LHCN-M2 (cell line): Measurements from ENCODE around the gene SOCS6. TPM values are rescaled to one million over a fixed set of nuclear protein-coding genes. Genes with fewer than 3 reads are reported as not detected.
"Not testable (repeated sequence)": the region's sequence is repeated elsewhere in the genome, so short reads cannot be mapped to it uniquely, and the experiment has no call there.

Experiments used
- DNase-seq: peaks from one replicate; pipeline ENCODE4 v3.0.0-alpha.2; 2012; ENCODE audit warnings: low read depth
- total RNA-seq: library from RNA; depleted of rRNA; stranded (reverse); fragments of >200 nt; gene quantifications from 2 replicates; pipeline ENCODE4 v1.2.3, GENCODE V29; 2014

The SOCS6 gene
- total RNA-seq, 1 experiment from 2014 or later, result 20.8 TPM

DNA sequence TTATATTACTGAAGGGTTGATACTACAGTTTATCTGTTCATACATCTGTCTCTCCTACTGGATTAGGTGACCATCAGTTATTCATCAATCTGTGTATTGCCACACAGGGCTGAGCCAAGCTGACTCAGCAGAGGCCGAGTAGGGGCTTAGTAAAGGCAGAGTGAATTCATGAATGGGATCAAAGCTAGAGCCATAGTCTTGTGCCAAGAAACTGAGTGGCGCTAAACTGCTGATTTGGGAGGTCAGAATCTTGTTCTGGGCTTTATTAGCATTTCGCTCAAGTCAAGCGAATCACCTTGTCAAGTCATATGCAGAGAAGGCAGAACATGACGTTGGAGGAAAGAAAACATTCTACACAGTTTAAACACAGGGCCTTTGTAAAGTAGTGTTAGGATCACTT lies 34.1 kb downstream of the SOCS6 start:
- DNase-seq, result peak; percentile 23

DNA sequence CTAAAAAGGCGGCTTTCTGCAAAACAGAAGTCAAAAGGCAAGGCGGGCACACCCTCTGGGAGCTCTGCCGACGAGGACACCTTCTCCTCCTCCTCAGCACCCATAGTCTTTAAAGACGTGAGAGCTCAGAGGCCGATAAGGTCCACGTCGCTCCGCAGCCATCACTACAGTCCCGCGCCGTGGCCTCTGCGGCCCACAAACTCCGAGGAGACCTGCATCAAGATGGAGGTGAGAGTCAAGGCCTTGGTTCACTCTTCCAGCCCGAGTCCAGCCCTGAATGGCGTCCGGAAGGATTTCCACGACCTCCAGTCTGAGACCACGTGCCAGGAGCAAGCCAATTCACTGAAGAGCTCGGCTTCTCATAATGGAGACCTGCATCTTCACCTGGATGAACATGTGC lies 36.1 kb downstream of the SOCS6 start:
- DNase-seq, result no peak

DNA sequence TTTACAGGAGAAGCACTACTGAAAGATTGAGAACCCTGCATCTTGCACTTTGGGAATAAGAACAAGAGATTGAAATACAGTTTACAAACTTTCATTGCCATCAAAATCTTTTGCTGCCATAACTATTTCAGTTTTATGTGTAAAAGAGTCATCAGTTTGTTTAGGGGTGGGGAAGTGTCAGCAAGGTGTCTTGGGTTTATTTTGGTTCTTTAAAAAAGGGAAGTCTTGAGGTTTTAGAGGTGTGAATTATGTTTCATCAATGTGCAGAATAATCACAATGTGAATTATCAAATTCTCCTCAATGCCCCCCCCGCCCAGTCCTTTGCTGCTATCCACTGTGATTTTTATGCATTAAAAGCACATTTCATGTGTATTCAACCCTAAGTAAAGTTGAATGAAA lies 37.4 kb downstream of the SOCS6 start:
- no peak for DNase-seq

DNA sequence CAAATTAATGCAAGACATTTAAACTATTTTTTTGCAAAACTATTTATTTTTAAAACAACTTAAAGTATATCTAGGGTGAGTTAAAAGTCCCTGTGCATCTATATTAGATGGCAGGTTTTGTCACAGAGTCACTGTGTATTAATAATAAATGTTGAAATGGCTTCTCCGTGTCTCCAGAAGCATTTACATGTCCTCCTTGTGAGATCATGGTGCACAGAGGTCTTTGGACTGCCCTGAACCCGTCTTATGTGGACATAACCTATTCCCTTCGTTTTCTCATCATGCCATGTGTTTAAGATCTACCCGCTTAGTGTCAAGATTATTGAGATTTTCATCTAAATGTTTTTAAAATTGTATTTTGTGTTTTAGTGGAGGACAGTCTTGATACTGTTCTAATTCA lies 39.3 kb downstream of the SOCS6 start:
- DNase-seq, result no peak

DNA sequence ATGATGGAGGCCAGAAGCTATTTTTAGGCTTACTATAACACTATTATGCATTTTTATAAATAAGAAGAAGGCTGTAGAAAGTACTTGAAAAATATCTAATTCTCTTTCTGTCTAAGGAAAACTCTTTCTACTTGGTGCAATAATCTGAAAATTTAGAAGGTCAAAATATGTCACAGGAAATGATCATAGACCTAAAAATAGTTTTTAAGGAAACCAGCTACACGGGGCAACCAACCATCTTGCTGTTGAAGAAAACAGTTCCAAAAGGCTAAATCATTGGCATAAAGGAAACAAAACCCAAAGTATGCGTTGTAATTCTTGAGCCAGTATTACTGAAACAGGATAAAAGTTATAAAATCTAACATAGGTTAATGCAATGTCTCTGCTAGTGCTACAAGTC lies 40.2 kb downstream of the SOCS6 start:
- DNase-seq, result no peak

DNA sequence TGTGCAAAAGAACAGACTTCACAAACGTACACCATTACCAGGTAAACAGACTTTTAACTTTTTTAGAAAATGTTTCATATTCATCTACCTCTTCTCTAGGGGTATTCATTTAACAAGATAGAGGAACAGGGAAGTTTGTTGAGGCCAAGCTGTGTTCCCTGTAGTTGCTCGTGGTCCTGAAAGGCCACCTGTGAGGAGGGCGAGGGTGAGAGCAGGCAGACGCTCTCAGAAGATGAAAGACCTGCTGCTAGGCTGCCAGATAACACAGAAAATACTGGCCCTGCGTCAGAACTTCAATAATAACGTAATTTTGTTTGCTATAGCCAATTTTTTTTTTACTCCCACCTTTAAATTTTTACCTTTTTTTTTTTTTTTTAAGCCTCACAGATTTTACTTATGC lies 42.0 kb downstream of the SOCS6 start:
- DNase-seq, result no peak

DNA sequence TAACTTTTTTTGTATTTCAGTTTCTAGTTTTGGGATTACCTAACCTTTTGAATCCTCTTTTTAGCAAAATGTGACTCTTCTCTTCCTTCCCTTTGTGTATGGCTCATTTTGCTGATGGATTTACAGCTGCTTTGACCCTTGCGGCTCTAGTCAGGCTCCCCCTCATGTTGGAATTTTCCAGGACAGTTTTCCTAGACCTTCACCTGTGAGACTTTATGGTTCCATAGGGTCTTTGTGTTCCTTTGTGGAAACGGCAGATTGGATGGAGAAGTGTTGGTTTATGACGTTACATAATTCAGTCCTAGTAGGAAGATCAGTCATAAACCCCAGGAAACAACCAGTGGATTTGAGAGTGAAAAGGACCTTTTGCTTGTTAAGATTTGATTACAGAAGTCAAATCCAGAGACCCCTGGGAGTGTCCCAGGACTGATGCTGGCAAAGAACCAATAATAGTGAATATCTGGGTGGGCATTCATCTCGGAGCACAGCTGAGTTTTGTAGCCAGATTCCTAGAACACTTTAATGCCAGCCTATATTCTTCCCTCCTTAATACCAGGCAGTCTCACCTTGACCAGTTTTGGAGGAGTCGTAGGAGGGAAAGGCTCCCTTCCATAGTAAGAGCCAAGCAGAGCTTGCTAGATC lies 42.7 kb downstream of the SOCS6 start:
- no peak for DNase-seq

DNA sequence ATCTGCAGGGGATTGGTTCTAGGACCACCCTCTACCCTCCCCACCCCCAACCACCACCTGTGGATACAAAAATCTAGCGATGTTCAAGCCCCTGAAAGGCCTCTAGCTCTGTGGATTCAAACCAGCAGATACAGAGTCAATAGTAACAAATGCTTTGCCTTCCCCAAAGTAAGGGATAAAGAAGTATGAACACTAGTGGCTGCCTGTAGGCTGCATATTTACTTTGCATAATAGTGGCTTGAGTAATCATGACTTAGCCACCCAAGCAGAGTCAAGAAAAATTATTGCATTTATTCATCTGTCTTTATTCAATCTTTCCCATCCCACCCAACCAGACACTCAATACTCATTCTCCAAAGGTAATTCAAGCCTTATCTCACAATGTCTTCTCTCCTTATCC lies 43.8 kb downstream of the SOCS6 start:
- DNase-seq, result no peak

DNA sequence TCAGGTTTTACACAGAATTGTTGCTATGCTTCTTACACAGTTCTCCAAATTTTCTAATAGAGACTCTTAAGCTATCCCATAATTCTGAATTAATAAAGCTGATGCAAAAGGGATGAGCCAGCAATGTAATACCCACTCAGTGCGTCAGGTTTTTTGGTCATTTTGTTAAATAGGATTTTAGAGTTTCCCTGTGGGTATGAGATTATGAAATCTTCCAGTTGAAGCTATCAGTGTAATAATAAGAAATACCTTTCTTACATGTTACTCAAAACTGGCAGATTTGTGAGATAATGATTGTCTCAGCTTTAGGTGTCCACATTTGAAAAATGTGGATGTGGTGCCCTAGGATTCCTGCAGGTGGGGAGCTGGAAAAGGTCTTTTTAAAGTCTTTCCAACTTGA lies 44.5 kb downstream of the SOCS6 start:
- no peak for DNase-seq

DNA sequence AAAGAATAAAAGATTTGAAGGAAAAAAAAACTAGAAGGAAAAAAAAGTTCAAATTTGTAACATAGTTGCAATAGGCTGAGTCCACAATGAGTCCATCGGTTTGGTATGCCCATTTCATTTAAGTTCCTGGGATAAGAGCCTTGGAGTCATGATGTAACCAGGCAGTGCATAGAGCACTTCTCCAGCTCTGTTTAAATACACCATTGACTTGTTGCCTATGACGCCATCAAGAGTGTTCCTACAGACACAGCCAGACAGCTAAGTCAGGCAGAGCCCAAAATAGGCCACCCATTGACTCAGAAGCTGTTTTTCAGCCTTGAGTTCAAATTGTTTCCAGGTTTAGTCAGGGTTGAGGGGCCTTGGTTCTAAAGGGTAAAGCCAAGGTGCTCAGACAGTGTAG lies 44.9 kb downstream of the SOCS6 start:
- peak; percentile 79 for DNase-seq

DNA sequence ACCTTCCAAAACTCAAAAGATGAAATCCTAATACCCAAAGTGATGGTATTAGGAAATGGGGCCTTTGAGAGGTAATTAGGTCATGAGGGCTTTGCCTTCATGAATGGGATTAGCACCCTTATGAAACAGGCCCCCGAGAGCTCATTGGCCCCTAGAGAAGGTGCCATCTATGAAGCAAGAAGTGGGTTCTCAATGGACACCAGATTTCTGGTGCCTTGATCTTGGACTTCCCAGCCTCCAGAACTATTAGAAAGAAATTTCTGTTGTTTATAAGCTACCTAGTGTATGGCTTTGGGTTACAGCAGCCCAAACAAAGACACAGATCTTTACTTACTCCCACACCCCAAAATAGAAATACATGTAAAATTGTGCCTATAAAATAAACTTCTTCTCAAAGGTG lies 45.4 kb downstream of the SOCS6 start:
- no peak for DNase-seq

DNA sequence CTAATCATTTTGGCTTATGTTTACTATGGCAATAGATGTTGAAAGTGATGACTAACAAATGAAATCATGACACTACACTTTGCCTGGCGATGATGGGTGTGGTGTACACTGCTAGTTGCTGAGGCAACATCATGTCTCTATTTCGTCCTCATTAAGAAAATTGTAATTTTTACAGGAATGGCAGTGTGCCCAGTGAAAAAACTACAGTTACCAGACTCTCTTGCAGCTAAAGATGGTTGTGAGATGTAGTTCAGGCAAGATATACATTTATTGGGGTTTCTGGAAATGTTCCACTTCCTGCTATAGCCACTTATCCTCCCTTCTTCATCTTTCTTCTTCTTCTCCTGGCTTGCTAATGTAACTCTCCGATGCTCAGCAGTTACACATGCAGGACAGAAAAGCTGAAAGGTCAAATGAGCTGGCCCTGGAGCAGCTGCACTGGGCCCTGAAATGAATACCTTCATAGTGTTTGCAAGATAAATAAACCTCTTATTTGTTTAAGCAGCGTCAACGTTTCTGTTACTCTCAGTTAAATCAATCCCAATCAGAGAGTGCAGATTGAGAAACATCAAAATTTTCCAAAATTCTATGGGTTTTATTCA lies 46.0 kb downstream of the SOCS6 start:
- DNase-seq, result peak; percentile 58

DNA sequence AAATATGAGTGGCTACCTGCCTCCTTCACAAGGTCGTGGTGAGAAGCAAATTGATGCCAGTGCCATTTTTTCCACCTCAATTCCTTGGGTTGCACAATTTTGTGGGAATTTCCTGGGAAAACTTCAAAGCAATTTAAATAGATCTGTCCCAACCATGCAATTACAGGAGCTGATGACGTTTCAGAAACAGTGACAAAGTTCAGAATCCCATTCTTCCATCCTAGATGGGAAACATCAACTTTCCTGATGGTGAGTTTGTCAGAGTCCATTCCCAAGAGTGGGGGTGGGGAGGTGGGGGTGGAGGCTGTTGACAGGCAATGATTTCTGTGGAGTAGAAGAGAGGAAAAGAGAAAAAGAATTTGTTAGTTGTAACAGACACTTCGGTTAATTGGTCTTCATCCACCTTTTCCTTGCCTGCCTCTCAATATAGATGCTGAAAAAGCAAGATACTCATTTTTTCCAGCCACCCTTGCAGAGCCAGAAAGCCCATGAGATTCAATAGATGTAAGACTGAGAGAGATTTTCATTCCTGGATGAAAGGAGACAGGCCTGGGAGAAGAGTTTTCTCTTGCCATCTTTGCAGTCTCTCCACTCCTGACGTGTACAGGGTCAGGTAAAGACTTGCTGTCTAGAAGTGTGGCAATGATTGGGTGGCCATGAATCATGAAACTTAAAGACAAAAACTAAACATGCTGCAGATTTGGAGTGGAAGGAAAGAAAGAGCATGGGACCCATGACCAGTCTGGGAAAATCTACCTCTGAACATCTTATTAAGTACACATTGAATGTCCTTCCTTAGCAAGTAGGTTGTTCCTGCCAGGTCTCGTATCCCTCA lies 47.3 kb downstream of the SOCS6 start:
- DNase-seq, result no peak

DNA sequence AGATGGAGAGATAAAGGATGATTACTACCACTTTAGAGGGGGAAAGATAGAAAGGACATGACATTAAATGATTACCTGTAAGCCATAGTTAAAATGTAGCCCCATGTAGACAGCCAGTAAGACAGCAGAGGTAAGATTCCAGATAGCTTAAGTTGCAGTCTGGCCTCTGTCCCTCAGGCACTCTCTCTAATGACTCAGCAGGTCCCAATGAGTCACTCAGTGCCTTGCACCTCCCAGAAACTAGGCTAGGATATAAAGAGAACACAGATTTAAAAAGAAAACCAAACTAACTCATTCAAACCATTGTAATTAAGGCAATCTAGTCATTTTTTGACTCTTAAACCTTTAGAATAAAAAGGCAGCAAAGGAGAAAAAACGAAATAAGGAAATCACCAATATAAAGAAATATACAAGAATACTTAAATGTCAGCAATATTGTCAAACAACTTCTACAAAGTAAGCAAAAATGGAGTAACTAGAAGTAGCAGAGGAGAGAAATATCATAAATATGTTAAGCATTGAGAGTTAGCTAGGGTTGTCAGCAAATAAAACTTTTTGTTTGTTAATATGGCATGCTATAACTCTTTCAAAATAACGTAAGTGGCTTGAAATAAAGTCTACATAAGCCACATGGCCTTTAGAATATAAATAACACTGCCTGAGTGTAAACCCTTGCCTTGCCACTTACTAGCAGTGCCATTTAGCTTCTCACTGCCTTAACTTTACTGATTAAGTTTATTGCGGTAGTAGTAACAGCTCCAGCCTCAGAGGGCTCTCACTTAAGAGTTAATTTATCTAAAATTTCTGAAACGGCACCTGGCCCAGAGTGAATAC lies 48.5 kb downstream of the SOCS6 start:
- peak; percentile 85 for DNase-seq

DNA sequence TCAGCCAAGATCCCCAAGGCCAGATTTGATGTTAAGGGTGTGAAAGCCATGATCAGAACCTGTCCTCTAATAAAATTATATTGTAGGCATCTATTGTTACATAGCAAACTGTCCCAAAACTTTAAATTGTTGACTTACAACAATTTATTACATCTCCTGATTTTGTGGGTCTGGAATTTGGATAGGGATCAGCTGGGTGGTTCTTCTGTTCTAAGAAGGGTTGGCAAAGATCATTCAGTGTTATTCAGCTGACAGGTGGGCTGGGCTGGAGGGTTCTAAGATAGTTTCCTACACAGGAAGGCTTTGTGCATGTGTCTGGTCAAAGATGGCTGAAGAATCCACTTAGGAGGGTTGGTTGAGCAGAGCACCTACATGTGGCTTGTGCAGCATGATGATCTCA lies 50.0 kb downstream of the SOCS6 start:
- DNase-seq, result no peak

DNA sequence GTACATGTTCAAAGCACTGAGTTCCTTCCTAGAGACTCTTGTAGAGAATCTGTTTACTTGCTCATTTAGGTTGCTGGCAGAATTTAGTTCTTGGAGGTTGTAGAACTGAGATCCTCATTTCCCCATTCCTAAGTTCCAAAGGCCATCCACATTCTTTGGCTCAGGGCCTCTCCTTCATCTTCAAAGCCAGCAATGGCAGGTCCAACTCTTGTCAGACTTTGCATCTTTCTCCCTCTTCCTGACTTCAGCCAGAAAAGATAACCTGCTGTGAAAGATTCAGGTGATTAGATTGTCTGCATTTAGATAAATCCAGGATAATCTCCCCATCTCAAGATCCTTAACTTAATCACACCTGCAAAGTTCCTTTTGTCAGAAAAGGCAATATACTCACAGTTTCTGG lies 51.1 kb downstream of the SOCS6 start:
- DNase-seq, result no peak

DNA sequence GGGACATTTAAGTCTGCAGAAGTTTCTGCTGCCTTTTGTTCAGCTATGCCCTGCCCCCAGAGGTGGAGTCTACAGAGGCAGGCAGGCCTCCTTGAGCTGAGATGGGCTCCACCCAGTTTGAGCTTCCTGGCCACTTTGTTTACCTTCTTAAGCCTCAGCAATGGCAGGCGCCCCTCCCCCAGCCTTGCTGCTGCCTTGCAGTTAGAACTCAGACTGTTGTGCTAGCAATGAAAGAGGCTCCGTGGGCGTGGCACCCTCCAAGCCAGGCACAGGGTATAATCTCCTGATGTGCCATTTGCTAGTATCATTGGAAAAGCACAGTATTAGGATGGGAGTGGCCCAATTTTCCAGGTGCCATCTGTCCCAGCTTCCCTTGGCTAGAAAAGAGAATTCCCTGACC lies 59.6 kb downstream of the SOCS6 start:
- DNase-seq, result not testable (repeated sequence)

DNA sequence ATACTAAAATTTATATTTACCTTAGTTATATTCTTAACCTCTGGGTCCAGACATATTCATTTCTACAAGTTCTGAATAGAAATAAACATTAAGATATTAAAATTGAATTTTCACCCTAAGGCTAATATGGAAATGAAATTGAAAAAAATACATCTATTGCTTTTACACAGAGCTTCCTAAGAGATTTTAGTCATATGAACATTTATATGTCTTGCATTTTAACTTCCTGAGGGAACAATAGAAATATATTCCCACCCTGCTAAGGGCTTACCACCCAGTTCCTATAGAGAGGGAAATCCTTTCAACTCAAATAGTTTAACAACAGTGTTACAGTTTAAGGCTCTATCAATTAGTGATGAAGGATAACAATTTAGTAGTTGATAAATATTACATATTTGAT lies 60.5 kb downstream of the SOCS6 start:
- no peak for DNase-seq

DNA sequence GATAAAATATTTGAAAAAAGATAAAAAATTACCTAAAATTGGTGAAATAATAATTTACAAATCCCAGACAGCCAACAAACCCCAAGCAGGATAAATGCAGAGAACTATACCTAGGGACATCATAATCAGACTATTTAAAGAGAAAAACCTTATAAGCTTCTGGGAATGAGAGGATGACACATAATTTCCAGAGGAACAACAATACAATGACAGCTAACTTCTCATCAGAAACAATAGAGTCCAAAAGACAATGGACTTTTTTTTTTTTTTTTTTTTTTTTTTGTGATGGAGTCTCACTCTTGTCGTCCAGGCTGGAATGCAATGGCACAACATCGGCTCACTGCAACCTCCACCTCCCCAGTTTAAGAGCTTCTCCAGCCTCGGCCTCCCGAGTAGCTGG lies 65.2 kb downstream of the SOCS6 start:
- no peak for DNase-seq

DNA sequence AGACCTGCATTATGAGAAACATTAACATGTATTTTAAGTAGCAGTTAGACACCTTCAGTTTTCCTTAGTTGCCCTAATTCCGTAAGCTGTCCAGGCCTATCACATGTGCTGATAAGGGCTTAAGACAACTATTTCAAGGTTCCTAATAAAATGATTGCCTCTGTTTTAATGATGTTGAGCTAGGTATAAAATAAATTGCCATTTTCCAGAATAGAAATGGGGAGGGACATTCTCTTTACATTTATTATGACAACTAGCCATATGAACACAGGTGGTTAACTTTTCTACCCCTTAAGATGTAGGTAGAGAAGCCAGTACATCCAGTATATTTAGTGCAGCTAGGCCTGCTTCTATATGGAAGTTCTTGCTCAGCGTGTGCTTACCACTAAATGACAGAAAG lies 65.9 kb downstream of the SOCS6 start:
- DNase-seq, result no peak

DNA sequence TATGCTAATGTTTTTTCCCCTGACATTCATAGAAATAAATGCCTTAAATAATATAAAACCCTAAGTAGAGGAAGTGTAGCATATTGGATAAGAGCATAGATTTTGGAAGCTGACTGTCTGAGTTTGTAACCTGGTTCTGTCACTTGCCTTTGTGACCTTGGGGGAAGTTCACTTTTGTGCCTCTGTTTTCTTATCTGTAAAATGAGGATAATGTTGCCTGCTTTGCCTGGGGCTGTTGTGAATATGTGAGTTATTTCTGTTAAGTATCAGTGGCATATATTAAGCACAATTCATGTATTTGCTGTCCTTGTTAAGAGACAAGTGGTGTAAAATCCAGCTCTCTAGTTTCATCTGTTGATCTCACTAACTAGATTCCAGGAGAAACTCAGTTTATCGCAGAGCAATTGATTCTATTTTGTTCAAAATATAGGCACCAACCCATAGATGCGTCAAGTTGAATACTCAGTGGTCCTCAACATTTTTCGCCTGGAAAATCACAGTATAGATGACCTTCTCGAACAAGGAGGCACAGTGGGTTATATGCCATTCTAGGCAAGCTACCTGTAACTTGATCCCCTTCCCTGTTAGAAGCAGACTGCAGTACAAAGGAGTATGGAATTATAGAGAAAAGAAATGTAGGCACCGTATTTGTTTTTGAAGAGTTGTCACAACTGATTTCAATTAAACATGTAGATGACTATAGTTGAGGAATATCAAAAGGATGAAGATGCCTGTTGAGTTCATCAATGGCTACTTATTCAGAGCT lies 67.0 kb downstream of the SOCS6 start:
- no peak for DNase-seq

DNA sequence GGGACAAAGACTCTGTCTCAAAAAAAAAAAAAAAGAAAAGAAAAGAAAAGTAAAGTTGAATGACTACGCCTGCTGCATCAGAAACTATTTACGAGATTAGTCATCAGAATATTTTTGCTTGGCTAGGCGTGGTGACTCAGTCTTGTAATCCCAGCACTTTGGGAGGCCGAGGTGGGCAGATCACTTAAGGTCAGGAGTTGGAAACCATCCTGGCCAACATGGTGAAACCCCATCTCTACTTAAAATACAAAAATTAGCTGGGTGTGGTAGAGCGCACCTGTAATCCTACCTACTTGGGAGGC lies 69.2 kb downstream of the SOCS6 start:
- peak; percentile 94 for DNase-seq
